ENCODE measurements around the gene TGOLN2. TPM values are rescaled to one million over a fixed set of nuclear protein-coding genes. Genes with fewer than 3 reads are reported as not detected.

TGOLN2 gene
- total RNA-seq, 2 experiments from 2014 or later, result 76.9 to 78.6 TPM

DNA sequence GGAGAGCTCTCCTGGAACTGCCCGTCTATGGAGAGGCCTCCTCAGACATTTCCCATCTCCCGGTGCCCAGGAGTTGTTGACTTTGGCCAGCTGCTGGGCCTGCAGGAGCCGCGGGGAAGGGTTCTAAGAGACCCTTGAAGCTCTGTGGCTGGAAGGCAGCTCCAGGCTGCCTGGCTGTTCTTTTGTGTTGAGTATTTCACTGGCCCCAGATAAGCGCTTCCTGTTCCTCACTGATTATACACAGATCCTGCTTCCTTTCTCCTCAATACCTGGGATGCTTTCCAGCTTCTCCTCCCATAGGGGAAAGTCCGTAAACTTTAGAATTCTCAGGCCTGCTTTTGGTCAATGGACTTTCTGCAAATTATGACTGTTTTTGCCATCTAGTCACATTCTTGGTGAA lies 57.8 kb downstream of the TGOLN2 start:
- no peaks in the 10 kb centered on the region for H3K9me2 ChIP-seq (ENCODE audit: insufficient read depth, low read length)
- no peak overlapping the region for H3K4me2 ChIP-seq (ENCODE audit: low read length)
- H3K4me1 ChIP-seq (ENCODE audit: insufficient read depth, low read length, poor library complexity, severe bottlenecking), result no peaks in the 10 kb centered on the region
- no peaks in the 10 kb centered on the region for H4K20me1 ChIP-seq (ENCODE audit: insufficient read depth, low read length)
- no peak overlapping the region for H3K27ac ChIP-seq (ENCODE audit: low read depth, low read length, poor library complexity, severe bottlenecking)
- H3K79me2 ChIP-seq (ENCODE audit: insufficient read depth, low read depth, low read length), result no peaks in the 10 kb centered on the region
- no peaks in the 10 kb centered on the region for H3K36me3 ChIP-seq (ENCODE audit: insufficient read depth, low read length)
- no peak for DNase-seq (ENCODE audit: low spot score)
- no peak overlapping the region for H2AFZ ChIP-seq (ENCODE audit: low read length)
- POLR2A ChIA-PET, result no interaction called here
- no peaks in the 10 kb centered on the region for H3K9me3 ChIP-seq (ENCODE audit: low read length)
- intact Hi-C loops (cut with micrococcal nuclease; ENCODE audit: unreplicated experiment), result no loop called here
- CTCF ChIA-PET (ENCODE audit: unreplicated experiment), result no interaction called here
- no TSS peak for BruUV-seq (replicated peaks)
- TF ChIP-seq, protein P1, sequence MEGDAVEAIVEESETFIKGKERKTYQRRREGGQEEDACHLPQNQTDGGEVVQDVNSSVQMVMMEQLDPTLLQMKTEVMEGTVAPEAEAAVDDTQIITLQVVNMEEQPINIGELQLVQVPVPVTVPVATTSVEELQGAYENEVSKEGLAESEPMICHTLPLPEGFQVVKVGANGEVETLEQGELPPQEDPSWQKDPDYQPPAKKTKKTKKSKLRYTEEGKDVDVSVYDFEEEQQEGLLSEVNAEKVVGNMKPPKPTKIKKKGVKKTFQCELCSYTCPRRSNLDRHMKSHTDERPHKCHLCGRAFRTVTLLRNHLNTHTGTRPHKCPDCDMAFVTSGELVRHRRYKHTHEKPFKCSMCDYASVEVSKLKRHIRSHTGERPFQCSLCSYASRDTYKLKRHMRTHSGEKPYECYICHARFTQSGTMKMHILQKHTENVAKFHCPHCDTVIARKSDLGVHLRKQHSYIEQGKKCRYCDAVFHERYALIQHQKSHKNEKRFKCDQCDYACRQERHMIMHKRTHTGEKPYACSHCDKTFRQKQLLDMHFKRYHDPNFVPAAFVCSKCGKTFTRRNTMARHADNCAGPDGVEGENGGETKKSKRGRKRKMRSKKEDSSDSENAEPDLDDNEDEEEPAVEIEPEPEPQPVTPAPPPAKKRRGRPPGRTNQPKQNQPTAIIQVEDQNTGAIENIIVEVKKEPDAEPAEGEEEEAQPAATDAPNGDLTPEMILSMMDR (conservative IDR thresholded peaks at IDR 0.05; ENCODE audit: low read length), result no peak
- no peak for TF ChIP-seq EZH2phosphoT487 (IDR thresholded peaks at IDR 0.05; ENCODE audit: borderline replicate concordance, low read depth, low read length)
- no peak overlapping the region for H3K4me3 ChIP-seq (ENCODE audit: low read depth, low read length, poor library complexity, severe bottlenecking)

Small RNA genes within 50 kb of the gene (small RNA-seq; reads per million reads assigned to genes)
- gene AC062037.1, result not detected
- gene RF00019, result not detected
- not detected for gene RN7SL113P

Other genes starting within 250 kb of the TGOLN2 start
- not detected in 2 replicates for gene TCF7L1, start 194.6 kb downstream of the TGOLN2 start, total RNA-seq (2014; rRNA removed; shearing (Covaris generic))
- not detected in 2 replicates for gene TCF7L1, start 194.6 kb downstream of the TGOLN2 start, total RNA-seq (2022)
- gene RETSAT, start 26.5 kb upstream of the TGOLN2 start, total RNA-seq (2014; rRNA removed; shearing (Covaris generic)), result 5.9 and 14.1 TPM in 2 replicates
- 19.2 and 19.9 TPM in 2 replicates for gene RETSAT, start 26.5 kb upstream of the TGOLN2 start, total RNA-seq (2022)
- 12.0 and 22.1 TPM in 2 replicates for gene ELMOD3, start 26.8 kb upstream of the TGOLN2 start, total RNA-seq (2014; rRNA removed; shearing (Covaris generic))
- 18.5 and 21.8 TPM in 2 replicates for gene ELMOD3, start 26.8 kb upstream of the TGOLN2 start, total RNA-seq (2022)
- gene CAPG, start 82.4 kb upstream of the TGOLN2 start, total RNA-seq (2014; rRNA removed; shearing (Covaris generic)), result 7.5 and 9.8 TPM in 2 replicates
- 7.9 and 8.1 TPM in 2 replicates for gene CAPG, start 82.4 kb upstream of the TGOLN2 start, total RNA-seq (2022)
- 0.35 and 0.82 TPM in 2 replicates for gene SH2D6, start 90.7 kb upstream of the TGOLN2 start, total RNA-seq (2014; rRNA removed; shearing (Covaris generic))
- 2.6 and 3.5 TPM in 2 replicates for gene SH2D6, start 90.7 kb upstream of the TGOLN2 start, total RNA-seq (2022)
- gene MAT2A, start 211.2 kb upstream of the TGOLN2 start, total RNA-seq (2014; rRNA removed; shearing (Covaris generic)), result 336 and 350 TPM in 2 replicates
- 462 and 466 TPM in 2 replicates for gene MAT2A, start 211.2 kb upstream of the TGOLN2 start, total RNA-seq (2022)
- gene GGCX, start 233.5 kb upstream of the TGOLN2 start, total RNA-seq (2014; rRNA removed; shearing (Covaris generic)), result 16.5 and 33.3 TPM in 2 replicates
- gene GGCX, start 233.5 kb upstream of the TGOLN2 start, total RNA-seq (2022), result 32.5 and 32.8 TPM in 2 replicates
- 112 and 156 TPM in 2 replicates for gene VAMP8, start 249.6 kb upstream of the TGOLN2 start, total RNA-seq (2014; rRNA removed; shearing (Covaris generic))
- 152 and 160 TPM in 2 replicates for gene VAMP8, start 249.6 kb upstream of the TGOLN2 start, total RNA-seq (2022)

Measured in OCI-LY7 (cell line).